ENCODE measurements around the gene CTBP2. TPM values are rescaled to one million over a fixed set of nuclear protein-coding genes. Genes with fewer than 3 reads are reported as not detected.

CTBP2 gene
- total and polyA plus RNA-seq, 4 donors = 32.4 to 85.7 (median 68.7) TPM

DNA sequence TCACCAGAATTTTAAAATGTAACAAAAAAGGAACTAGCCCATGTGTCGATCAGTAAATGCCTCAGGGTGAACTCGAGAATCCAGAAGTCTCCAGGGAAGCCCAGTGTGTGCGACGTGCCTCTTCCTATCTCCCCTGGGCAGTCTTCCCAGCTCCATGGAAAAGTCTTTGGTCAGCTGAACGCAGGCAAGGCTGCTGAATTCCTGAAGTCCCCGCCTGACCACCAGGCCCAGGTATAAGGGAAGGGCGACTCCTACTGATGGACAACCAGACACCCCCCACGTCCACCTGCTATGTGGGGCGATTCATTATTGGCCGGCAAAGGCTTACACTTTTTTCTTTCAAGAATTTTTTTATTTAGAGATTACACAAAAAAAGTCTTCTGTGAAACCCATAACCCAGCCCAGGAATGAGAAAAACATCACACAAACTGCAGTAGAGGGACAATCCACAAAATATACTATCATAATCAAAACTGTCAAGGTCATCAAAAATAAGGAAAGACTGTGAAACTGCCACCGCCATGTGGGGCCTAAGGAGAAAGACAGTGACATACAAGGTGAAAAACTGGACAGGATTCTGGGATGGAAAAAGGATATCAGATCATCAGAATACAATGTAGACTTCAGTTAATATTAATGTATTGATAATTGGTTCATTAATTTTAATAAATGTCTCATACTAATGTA, 93.5 kb downstream of the CTBP2 start:
- peaks cover 0 to 6% of the 10 kb centered on the region in 2 donors for H3K36me3 ChIP-seq (ENCODE audit: control insufficient read depth in 1 of 2, insufficient read depth in 2 of 2, low read length in 1 of 2)
- peaks cover 0 to 7% of the 10 kb centered on the region in 2 donors for H3K4me1 ChIP-seq (ENCODE audit: control insufficient read depth in 1 of 2, insufficient read depth in 2 of 2, low read length in 2 of 2)
- H3K9me3 ChIP-seq (ENCODE audit: control insufficient read depth, low read length) = no peaks in the 10 kb centered on the region
- no peaks in the 10 kb centered on the region for H3K27me3 ChIP-seq (ENCODE audit: control insufficient read depth in 1 of 2, insufficient read depth in 2 of 2, low read length in 1 of 2)
- ATAC-seq (ENCODE audit: low FRiP score) = no peak
- intact Hi-C loops (cut with DNase I) = no loop called here
- peak in 1 of 2 donors; percentile 30 for DNase-seq
- WGBS, 2 donors = 59 to 69% methylated on average over 11 of the region's 11 CpGs
- H3K27ac ChIP-seq (ENCODE audit: low read depth in 1 of 2, low read length in 2 of 2) = no peak overlapping the region
- no peak overlapping the region for H3K4me3 ChIP-seq (ENCODE audit: low read length in 2 of 2)

DNA sequence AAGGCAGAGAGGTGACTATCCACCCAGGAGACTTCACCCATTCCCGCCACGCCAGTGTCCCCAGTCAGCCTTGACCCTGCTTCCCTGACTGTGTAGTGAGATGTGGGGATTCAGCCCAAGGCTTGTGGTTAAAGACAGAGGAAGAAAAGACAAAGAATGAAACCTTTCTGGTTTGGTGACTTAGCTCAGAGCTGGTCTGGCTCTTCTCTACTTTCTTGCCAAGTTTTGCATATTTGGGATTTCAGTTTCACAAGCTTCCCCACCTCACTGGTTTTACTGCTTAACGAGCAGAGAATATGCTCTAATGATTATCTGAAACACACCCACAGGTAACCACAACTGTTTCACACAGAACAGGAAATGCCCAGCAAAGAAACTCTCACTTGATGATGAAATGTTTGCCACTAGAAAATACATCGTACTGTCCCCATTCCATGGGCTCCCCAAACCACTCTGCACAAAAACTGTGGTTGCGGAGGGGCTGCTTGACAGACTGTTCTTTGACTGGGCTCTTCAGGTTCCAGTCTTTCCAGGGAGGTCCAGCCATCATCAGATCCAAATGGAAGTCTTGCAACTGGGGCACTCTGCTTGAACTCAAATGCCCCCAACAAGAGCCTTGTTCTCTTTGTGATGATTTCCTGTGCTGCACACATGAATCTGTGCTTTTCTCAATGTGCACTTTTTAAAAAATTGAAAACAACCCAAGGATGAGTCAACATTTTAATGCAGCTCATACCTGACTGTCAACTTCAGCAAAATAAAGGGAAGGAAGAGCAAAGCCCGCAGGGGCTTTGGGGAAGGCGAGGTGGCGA, 95.5 kb downstream of the CTBP2 start:
- no peak overlapping the region for H3K4me3 ChIP-seq (ENCODE audit: low read length in 2 of 2)
- DNase-seq (peak in 1 of 2 donors; percentile 53), ATAC-seq (ENCODE audit: low FRiP score) (no peak)
- 55 to 61% methylated on average over 8 of the region's 8 CpGs for WGBS, 2 donors
- H3K9me3 ChIP-seq (ENCODE audit: control insufficient read depth, low read length) = no peaks in the 10 kb centered on the region
- intact Hi-C loops (cut with DNase I) = loop anchor here in 1 of 2 donors (5.0 kb wide), 3 partner anchors 48 to 148 kb away; no protein-coding TSS in a partner anchor
- H3K4me1 ChIP-seq (ENCODE audit: control insufficient read depth in 1 of 2, insufficient read depth in 2 of 2, low read length in 2 of 2) = peaks cover 3 to 7% of the 10 kb centered on the region in 2 donors
- no peaks in the 10 kb centered on the region for H3K27me3 ChIP-seq (ENCODE audit: control insufficient read depth in 1 of 2, insufficient read depth in 2 of 2, low read length in 1 of 2)
- peaks cover 0 to 6% of the 10 kb centered on the region in 2 donors for H3K36me3 ChIP-seq (ENCODE audit: control insufficient read depth in 1 of 2, insufficient read depth in 2 of 2, low read length in 1 of 2)
- peak overlapping the region in 1 of 2 donors; percentile 60 for H3K27ac ChIP-seq (ENCODE audit: low read depth in 1 of 2, low read length in 2 of 2)

DNA sequence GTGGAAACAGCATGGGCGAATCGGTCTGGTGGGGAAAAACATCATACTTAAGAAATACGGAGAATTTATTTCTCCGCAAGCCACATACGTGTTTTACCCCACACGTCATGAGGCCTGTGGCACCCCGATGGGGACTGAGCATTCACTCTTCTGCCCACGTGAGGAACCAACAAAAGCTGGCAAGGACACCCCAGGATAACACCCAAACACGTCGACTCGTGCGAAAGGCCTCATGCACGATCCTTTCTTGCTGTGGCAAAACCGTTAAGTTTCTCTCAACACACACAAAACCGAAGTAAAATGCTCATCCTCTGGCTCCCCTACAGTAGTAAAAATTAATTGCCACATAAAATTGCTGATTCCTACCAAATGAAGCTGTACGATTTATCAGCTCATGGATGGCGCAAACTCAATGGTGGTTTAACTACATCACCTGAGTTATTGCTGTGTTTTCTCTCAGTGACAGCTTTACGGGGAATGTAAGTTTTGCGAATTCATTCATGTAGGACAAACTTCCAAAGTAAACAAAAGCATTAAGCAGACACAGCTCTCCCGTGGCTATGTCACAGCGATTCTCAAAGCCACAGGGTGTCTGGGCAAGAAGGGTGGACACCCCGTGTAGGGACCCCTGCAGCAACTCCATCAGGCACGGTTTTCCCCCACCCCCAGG, 97.0 kb downstream of the CTBP2 start:
- no peaks in the 10 kb centered on the region for H3K27me3 ChIP-seq (ENCODE audit: control insufficient read depth in 1 of 2, insufficient read depth in 2 of 2, low read length in 1 of 2)
- 61 to 72% methylated on average over 23 of the region's 23 CpGs for WGBS, 2 donors
- DNase-seq = peak in 1 of 2 donors; percentile 42
- H3K4me1 ChIP-seq (ENCODE audit: control insufficient read depth in 1 of 2, insufficient read depth in 2 of 2, low read length in 2 of 2) = peaks cover 3 to 7% of the 10 kb centered on the region in 2 donors
- H3K27ac ChIP-seq (ENCODE audit: low read depth in 1 of 2, low read length in 2 of 2) = no peak overlapping the region
- H3K9me3 ChIP-seq (ENCODE audit: control insufficient read depth, low read length) = no peaks in the 10 kb centered on the region
- intact Hi-C loops (cut with DNase I) = loop anchor here in 1 of 2 donors (5.0 kb wide), 3 partner anchors 46 to 146 kb away; no protein-coding TSS in a partner anchor
- H3K36me3 ChIP-seq (ENCODE audit: control insufficient read depth in 1 of 2, insufficient read depth in 2 of 2, low read length in 1 of 2) = peaks cover 0 to 6% of the 10 kb centered on the region in 2 donors
- no peak for ATAC-seq (ENCODE audit: low FRiP score)
- H3K4me3 ChIP-seq (ENCODE audit: low read length in 2 of 2) = no peak overlapping the region

- H3K27ac ChIP-seq (ENCODE audit: low read depth in 1 of 2, low read length in 2 of 2) = no peak overlapping the region
- DNase-seq = peak in 1 of 2 donors; percentile 46
- H3K4me1 ChIP-seq (ENCODE audit: control insufficient read depth in 1 of 2, insufficient read depth in 2 of 2, low read length in 2 of 2) = peaks cover 6 to 7% of the 10 kb centered on the region in 2 donors
- intact Hi-C loops (cut with DNase I) = loop anchor here in 1 of 2 donors (5.0 kb wide), 3 partner anchors 46 to 146 kb away; no protein-coding TSS in a partner anchor
- no peak overlapping the region for H3K4me3 ChIP-seq (ENCODE audit: low read length in 2 of 2)
- H3K36me3 ChIP-seq (ENCODE audit: control insufficient read depth in 1 of 2, insufficient read depth in 2 of 2, low read length in 1 of 2) = peaks cover 0 to 5% of the 10 kb centered on the region in 2 donors
- no peaks in the 10 kb centered on the region for H3K27me3 ChIP-seq (ENCODE audit: control insufficient read depth in 1 of 2, insufficient read depth in 2 of 2, low read length in 1 of 2)
- no peak for ATAC-seq (ENCODE audit: low FRiP score)
- H3K9me3 ChIP-seq (ENCODE audit: control insufficient read depth, low read length) = no peaks in the 10 kb centered on the region
- WGBS, 2 donors = 45 to 46% methylated on average over 9 of the region's 9 CpGs
Measured at GRCh38 chr10:125062914-125063230, 97.5 kb downstream of the CTBP2 start.

DNA sequence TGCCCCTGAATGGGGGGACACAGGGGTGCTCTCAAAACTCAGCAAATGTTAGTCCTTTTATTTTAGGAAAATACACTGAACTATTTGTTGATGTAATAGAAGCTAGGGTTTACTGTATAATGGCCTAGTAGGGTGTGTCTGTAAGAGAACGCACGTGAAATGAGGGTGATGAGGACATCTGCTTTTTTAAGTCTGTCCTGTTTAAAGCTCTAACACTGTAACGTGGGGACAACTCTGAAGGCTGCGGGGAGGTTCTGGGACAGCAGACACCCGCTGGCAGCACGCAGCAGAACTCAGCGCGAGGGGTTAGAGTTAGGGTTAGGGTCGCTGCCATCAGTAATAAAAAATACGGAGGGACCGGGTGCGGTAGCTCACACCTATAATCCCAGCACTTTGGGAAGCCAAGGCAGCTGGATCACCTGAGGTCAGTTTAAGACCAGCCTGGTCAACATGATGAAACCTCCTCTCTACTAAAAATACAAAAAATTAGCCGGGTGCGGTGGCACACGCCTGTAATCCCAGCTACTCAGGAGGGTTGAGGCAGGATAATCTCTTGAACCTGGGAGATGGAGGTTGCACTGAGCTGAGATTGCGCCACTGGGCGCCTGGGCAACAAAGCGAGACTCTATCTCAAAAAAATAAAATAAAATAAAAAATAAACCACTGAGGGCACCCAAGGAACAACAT, 98.0 kb downstream of the CTBP2 start:
- 68 to 73% methylated on average over 18 of the region's 18 CpGs for WGBS, 2 donors
- H3K4me3 ChIP-seq (ENCODE audit: low read length in 2 of 2) = no peak overlapping the region

GRCh38 chr10:125061557-125062226, 98.7 kb downstream of the CTBP2 start:
- Histone ChIP-seq H3K9me3 (ENCODE audit: control insufficient read depth, low read length) (no peaks in the 10 kb centered on the region), H3K36me3 (ENCODE audit: control insufficient read depth in 1 of 2, insufficient read depth in 2 of 2, low read length in 1 of 2) (peaks cover 0 to 3% of the 10 kb centered on the region in 2 donors), H3K4me3 (ENCODE audit: low read length in 2 of 2) (no peak overlapping the region), H3K27me3 (ENCODE audit: control insufficient read depth in 1 of 2, insufficient read depth in 2 of 2, low read length in 1 of 2) (no peaks in the 10 kb centered on the region), H3K4me1 (ENCODE audit: control insufficient read depth in 1 of 2, insufficient read depth in 2 of 2, low read length in 2 of 2) (peaks cover 6 to 7% of the 10 kb centered on the region in 2 donors), H3K27ac (ENCODE audit: low read depth in 1 of 2, low read length in 2 of 2) (peak overlapping the region; percentile 73 to 97)
- 12 to 16% methylated on average over 21 of the region's 21 CpGs for WGBS, 2 donors
- intact Hi-C loops (cut with DNase I) = loop anchor here (2.0 to 5.0 kb wide), 5 partner anchors 21 to 144 kb away; no protein-coding TSS in a partner anchor
- DNase-seq = peak in 1 of 2 donors; percentile 63
- ATAC-seq (ENCODE audit: low FRiP score) = no peak

More for the DNA sequence above, 98.0 kb downstream of the CTBP2 start:
- H3K27ac ChIP-seq (ENCODE audit: low read depth in 1 of 2, low read length in 2 of 2) = peak overlapping the region; percentile 73 to 97
- H3K27me3 ChIP-seq (ENCODE audit: control insufficient read depth in 1 of 2, insufficient read depth in 2 of 2, low read length in 1 of 2) = no peaks in the 10 kb centered on the region
- ATAC-seq (ENCODE audit: low FRiP score) = no peak
- intact Hi-C loops (cut with DNase I) = loop anchor here in 1 of 2 donors (5.0 kb wide), 3 partner anchors 45 to 145 kb away; no protein-coding TSS in a partner anchor
- H3K9me3 ChIP-seq (ENCODE audit: control insufficient read depth, low read length) = no peaks in the 10 kb centered on the region
- peaks cover 6 to 7% of the 10 kb centered on the region in 2 donors for H3K4me1 ChIP-seq (ENCODE audit: control insufficient read depth in 1 of 2, insufficient read depth in 2 of 2, low read length in 2 of 2)
- DNase-seq = peak in 1 of 2 donors; percentile 44
- H3K36me3 ChIP-seq (ENCODE audit: control insufficient read depth in 1 of 2, insufficient read depth in 2 of 2, low read length in 1 of 2) = peaks cover 0 to 3% of the 10 kb centered on the region in 2 donors

DNA sequence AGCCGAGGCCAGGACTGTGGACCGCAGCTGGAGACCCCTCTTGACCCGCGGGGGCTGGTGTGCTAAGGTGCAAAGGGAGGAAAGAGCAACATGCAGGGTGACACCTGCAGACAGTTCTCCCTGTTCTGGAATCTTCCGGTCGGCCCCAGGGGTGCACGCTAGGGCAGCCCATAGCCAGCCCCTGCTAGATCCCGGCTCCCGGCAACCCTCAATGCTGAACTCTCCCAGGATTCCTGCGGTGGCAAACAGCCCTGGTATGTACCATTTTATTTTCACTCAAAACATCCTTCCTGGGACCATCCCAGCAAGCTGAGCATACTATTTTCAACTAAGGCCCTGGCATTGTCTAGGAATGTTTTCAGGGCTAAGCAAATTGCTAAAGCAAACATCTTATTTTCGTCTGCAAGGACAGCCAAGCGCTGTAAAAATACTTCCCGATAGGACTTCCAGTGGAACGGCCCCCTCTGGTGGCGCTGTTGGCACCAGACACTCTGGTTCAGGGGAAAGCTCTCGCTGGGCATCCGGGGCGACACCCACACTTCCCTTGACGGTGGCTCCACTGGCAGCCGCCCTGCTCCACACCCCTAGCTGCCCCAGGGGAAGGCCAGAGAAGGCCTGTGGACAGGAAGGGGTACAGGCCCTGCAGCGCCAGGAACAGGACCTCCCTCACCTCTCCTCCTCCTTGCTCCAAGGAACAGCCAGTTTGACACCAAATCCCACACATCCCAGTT, 99.4 kb downstream of the CTBP2 start:
- Histone ChIP-seq H3K4me3 (ENCODE audit: low read length in 2 of 2) (no peak overlapping the region), H3K27me3 (ENCODE audit: control insufficient read depth in 1 of 2, insufficient read depth in 2 of 2, low read length in 1 of 2) (no peaks in the 10 kb centered on the region), H3K9me3 (ENCODE audit: control insufficient read depth, low read length) (no peaks in the 10 kb centered on the region), H3K4me1 (ENCODE audit: control insufficient read depth in 1 of 2, insufficient read depth in 2 of 2, low read length in 2 of 2) (peaks cover 5 to 6% of the 10 kb centered on the region in 2 donors), H3K36me3 (ENCODE audit: control insufficient read depth in 1 of 2, insufficient read depth in 2 of 2, low read length in 1 of 2) (no peaks in the 10 kb centered on the region), H3K27ac (ENCODE audit: low read depth in 1 of 2, low read length in 2 of 2) (peak overlapping the region; percentile 78 to 97)
- intact Hi-C loops (cut with DNase I) = loop anchor here (2.0 to 5.0 kb wide), 5 partner anchors 22 to 144 kb away; no protein-coding TSS in a partner anchor
- 2 to 3% methylated on average over 21 of the region's 21 CpGs for WGBS, 2 donors
- peak; percentile 82 for ATAC-seq (ENCODE audit: low FRiP score)
- peak; percentile 94 to 95 for DNase-seq

Measured in aorta (tissue), 5 donors.